SU-DHL-6 (cell line): ENCODE measurements around the gene ICAM4.

Experiments
- H2AFZ ChIP-seq: fragments of 200-600 bp; sonication (generic); 2 replicates; pipeline ENCODE4 v1.6.1; 2014; ENCODE audit warnings: low read depth, mild to moderate bottlenecking, moderate library complexity, mixed read lengths, antibody characterized with exemption, low read length; ENCODE audit not compliant: severe bottlenecking
- H3F3A ChIP-seq: fragments of 200-600 bp; shearing (Covaris generic); 2 replicates; pipeline ENCODE4 v1.6.0; 2016; ENCODE audit warnings: antibody characterized with exemption, mild to moderate bottlenecking; ENCODE audit not compliant: insufficient read depth
- H3K27ac ChIP-seq: fragments of 200-600 bp; sonication (generic); 2 replicates; pipeline ENCODE4 v1.5.1; 2016; ENCODE audit warnings: low read depth, mild to moderate bottlenecking, low read length, moderate library complexity, mixed read lengths
- H3K27me3 ChIP-seq: fragments of 200-600 bp; sonication (generic), shearing (Covaris generic); 2 replicates; pipeline ENCODE4 v1.6.0; 2014; ENCODE audit warnings: mild to moderate bottlenecking, low read length
- H3K36me3 ChIP-seq: fragments of 200-600 bp; sonication (generic); 2 replicates; pipeline ENCODE4 v1.6.1; 2014; ENCODE audit warnings: mild to moderate bottlenecking, low read length, mixed read lengths
- H3K4me2 ChIP-seq: fragments of 300-600, 200-600 bp; shearing (Covaris generic), sonication (generic); 2 replicates; pipeline ENCODE4 v1.6.0; 2014; ENCODE audit warnings: low read length, low read depth, mild to moderate bottlenecking; ENCODE audit not compliant: poor library complexity, severe bottlenecking
- H3K4me3 ChIP-seq: fragments of 200-600 bp; sonication (generic); 2 replicates; pipeline ENCODE4 v1.5.1; 2014; ENCODE audit warnings: antibody characterized with exemption, low read length, mild to moderate bottlenecking, mixed read lengths; ENCODE audit not compliant: insufficient read depth, poor library complexity, severe bottlenecking
- H3K79me2 ChIP-seq: fragments of 200-600 bp; sonication (generic); 2 replicates; pipeline ENCODE4 v1.6.1; 2014; ENCODE audit warnings: mild to moderate bottlenecking, low read length, moderate library complexity; ENCODE audit not compliant: insufficient read depth
- H3K9ac ChIP-seq: fragments of 200-600 bp; sonication (generic); 2 replicates; pipeline ENCODE4 v1.7.0; 2014; ENCODE audit warnings: mild to moderate bottlenecking, low read length
- H3K9me2 ChIP-seq: fragments of 200-600 bp; sonication (generic); replicated peaks from 2 replicates; pipeline ENCODE4 v1.6.1; 2014; ENCODE audit warnings: low read length; ENCODE audit not compliant: insufficient read depth
- H3K9me3 ChIP-seq: fragments of 200-600 bp; sonication (generic); 2 replicates; pipeline ENCODE4 v1.6.1; 2014; ENCODE audit warnings: low read length, mixed read lengths; ENCODE audit not compliant: insufficient read depth
- H4K20me1 ChIP-seq: fragments of 200-600 bp; sonication (generic); 2 replicates; pipeline ENCODE4 v1.6.1; 2014; ENCODE audit warnings: low read depth, mild to moderate bottlenecking, antibody characterized with exemption, low read length, moderate library complexity, mixed read lengths
- EZH2phosphoT487 ChIP-seq: fragments of 200-600 bp; sonication (generic), shearing (Covaris generic); conservative IDR thresholded peaks from 2 replicates; pipeline ENCODE4 v1.6.1; 2018; ENCODE audit warnings: mild to moderate bottlenecking, antibody characterized with exemption, low read length, moderate library complexity, mixed read lengths
- TF ChIP-seq, protein P1 (sequence below): fragments of 200-600 bp; sonication (generic); IDR thresholded peaks from one replicate; pipeline ENCODE4 v1.5.1; 2017; ENCODE audit warnings: antibody characterized with exemption, mild to moderate bottlenecking, low read length, moderate library complexity; ENCODE audit not compliant: insufficient read depth, poor library complexity, severe bottlenecking

ICAM4 gene

DNA sequence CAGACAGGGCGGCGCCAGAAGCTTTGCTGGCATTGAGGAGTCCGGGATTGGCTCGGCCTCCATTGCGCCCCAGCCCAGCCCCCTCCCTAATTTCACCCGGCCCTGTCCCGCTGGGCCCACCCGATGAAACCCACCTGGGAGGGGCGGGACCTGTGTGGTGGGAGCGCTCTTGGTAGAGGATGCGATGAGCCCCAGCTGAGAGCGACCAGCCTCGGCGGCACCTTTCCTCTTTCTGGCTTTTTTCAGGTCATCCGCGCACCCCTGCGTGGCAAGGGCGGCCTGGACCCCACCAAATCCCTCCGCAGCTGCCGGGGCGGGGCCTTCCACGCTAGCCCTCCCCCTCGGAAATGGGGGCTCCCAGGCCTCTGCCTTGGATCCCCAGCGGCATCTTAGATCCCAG is 22.7 kb downstream of the ICAM4 start, which contains the start of gene ZGLP1:
TSS of gene ZGLP1 (minus strand) at position 393 of the 400 bp plus-strand sequence.
- Histone ChIP-seq H3K9me3 (no peaks in the 10 kb centered on the region), H3K4me3 (no peak within 1 kb of the TSS), H3K9ac (no peak within 1 kb of the TSS), H3K4me2 (no peak within 1 kb of the TSS), H3F3A (no peaks in the 10 kb centered on the region), H3K36me3 (no peaks in the 10 kb centered on the region), H4K20me1 (no peaks in the 10 kb centered on the region), H3K9me2 (no peaks in the 10 kb centered on the region), H3K27ac (no peak within 1 kb of the TSS), H3K27me3 (no peaks in the 10 kb centered on the region), H3K79me2 (no peaks in the 10 kb centered on the region), H2AFZ (no peak within 1 kb of the TSS)
- TF ChIP-seq, protein P1, sequence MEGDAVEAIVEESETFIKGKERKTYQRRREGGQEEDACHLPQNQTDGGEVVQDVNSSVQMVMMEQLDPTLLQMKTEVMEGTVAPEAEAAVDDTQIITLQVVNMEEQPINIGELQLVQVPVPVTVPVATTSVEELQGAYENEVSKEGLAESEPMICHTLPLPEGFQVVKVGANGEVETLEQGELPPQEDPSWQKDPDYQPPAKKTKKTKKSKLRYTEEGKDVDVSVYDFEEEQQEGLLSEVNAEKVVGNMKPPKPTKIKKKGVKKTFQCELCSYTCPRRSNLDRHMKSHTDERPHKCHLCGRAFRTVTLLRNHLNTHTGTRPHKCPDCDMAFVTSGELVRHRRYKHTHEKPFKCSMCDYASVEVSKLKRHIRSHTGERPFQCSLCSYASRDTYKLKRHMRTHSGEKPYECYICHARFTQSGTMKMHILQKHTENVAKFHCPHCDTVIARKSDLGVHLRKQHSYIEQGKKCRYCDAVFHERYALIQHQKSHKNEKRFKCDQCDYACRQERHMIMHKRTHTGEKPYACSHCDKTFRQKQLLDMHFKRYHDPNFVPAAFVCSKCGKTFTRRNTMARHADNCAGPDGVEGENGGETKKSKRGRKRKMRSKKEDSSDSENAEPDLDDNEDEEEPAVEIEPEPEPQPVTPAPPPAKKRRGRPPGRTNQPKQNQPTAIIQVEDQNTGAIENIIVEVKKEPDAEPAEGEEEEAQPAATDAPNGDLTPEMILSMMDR, result no peak
- TF ChIP-seq EZH2phosphoT487, result no peak

DNA sequence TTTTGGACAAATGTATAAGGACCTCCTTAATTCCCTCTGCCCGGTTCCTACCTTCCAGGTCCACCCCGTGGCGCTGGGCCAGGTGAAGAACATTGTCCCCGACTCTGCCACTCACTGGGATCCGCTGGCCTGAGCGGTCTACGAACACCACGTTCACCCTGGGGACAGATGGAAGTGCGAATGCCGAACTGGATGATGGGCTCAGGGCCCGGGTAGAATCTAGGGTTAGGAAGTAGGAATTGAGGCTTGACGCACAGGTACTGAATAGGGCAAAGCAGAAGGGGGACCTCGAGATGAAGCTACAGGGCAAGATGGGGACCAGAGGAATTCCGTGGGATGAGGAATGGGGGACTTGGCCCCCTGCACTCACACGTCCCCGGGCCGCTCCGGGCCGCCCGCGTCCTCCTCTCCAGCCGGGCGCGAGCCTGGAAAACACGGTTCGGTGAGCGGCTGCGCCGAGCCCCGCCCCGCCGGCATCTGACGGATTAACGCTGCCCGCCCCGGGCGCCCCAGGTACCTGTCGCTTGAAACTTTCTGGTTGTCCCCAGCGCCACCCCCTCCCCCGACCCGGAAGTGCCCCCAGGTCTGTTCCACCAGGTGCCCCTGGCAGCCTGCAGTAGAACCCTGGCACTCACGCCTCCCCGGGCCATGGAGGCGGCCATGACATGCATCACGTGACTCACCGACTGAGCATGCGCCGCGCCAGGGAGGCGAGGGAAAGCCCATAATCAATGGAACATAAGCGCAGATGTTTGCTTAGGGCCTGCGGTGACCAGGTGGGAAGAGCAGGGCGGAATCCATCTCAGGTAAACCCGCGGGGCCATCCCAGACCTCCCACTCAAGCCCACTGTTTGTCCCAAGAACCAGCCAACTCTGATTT is 28.8 kb downstream of the ICAM4 start, which contains the start of gene FDX2:
TSS of gene FDX2 (minus strand) at position 681 of the 880 bp plus-strand sequence. CDS start at position 662, 19 bp downstream.
- Histone ChIP-seq H3K79me2 (no peaks in the 10 kb centered on the region), H3K4me2 (peak within 1 kb of the TSS; percentile 61), H3K27me3 (no peaks in the 10 kb centered on the region), H3K4me3 (peak within 1 kb of the TSS; percentile 68), H3K9me3 (no peaks in the 10 kb centered on the region), H4K20me1 (no peaks in the 10 kb centered on the region), H3K27ac (peak within 1 kb of the TSS; percentile 27), H3K9me2 (no peaks in the 10 kb centered on the region), H3K36me3 (no peaks in the 10 kb centered on the region), H3K9ac (peak within 1 kb of the TSS; percentile 72), H2AFZ (peak within 1 kb of the TSS; percentile 92), H3F3A (no peaks in the 10 kb centered on the region)
- TF ChIP-seq, protein P1, result no peak
- no peak for TF ChIP-seq EZH2phosphoT487

DNA sequence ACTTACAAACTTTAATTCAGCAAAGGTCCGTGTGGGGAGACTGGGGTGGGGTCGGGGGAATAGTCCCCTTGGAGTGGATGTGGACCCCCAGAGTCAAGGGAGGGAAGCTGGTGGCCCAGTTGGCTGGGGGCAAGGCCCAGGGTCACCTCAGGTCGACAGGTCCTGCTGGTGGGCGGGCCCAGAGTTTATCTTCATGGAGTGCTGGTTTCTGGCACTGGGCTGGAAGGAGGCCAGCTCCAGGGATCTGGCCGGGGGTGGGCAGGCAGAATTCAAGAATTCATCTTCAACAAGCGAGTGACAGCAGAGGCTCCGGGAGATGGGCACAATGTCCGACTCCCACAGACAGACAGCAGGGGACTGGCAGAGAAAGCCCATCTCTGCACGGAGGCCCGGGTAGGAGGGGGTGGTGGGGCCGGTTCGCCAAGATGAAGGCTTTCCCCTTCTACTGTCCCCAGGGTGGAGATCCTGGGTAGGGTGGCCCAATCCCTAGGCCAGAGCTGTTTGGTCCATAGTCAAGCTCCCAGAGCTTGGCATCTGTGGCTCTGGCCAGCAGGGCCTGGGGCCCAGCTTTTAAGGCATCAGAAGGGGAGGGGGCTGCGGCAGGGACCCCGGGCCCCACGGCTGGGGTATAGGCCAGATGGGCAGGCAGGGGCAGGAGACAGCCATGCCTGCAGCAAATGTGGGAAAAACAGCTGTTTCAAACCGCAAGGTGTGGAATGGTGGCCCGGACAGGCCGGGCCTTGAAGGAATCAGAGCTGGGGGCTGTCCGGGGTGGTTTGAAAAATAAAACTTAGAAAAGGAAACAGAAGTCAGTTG is 29.7 kb downstream of the ICAM4 start:
- Histone ChIP-seq H4K20me1 (no peaks in the 10 kb centered on the region), H3K9me2 (no peaks in the 10 kb centered on the region), H2AFZ (no peak overlapping the region), H3K9ac (peak overlapping the region; percentile 72), H3K79me2 (no peaks in the 10 kb centered on the region), H3K4me2 (peak overlapping the region; percentile 61), H3K27me3 (no peaks in the 10 kb centered on the region), H3K36me3 (no peaks in the 10 kb centered on the region), H3K9me3 (no peaks in the 10 kb centered on the region), H3K4me3 (peak overlapping the region; percentile 68), H3K27ac (0 out of 2 replicates have a peak overlapping the region, but pooled peaks have one; percentile 6), H3F3A (no peaks in the 10 kb centered on the region)
- TF ChIP-seq, protein P1, result no peak
- no peak for TF ChIP-seq EZH2phosphoT487
